ENCODE measurements around the gene KIF18A. TPM values are rescaled to one million over a fixed set of nuclear protein-coding genes. Genes with fewer than 3 reads are reported as not detected.
A peak's percentile ranks its signal among the peaks of the same experiment; 100 is the strongest.

KIF18A gene
- total and polyA plus RNA-seq, 9 of the 15 experiments (the other 6 are each of a cell fraction or from before 2014, with no cell fraction given), result 15.1 to 36.1 (median 24.3) TPM

DNA sequence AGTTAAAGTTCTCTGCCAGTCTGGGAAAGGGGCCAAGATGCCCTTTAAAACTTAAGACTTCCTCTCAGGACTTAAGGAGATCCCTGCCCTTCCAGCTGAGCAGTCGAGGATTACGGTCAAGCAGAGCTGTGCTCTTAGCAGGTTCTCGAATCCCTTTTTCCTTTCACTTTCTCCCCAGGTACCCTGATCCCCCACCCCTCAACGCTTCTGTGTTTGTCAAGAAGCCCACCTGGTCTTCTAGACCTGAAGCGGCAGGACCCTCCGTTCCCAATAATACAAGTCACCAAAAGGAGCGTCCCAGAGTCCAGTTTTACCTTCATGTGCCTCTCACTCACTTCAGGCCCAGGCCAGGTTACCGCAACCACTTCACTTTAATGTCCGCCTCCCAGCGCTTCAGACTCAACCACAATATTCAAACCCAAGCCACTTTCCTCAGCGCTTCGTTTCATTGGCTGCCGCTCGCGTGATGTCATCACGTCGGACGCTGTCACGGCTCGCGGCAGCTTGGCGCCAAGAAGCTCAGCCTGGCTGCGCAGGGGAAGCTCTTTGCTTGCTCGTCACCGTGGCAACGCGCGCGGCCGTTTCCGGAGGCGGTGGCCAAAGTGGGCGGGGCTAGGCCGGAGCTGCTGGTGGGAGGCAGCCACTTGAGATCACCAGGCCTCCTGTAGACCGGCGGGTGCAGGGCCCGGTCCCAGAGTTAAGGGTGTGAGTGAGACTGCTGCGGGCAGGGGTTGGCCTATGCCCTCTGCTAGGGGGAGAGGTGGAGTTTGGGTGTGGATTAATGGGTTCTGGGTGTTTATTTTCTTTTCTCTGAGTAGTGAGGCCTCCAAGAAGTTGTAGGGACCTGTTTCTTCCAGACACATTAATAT lies at the start of gene KIF18A, which contains the start of gene METTL15 (continued):
- TF ChIP-seq, protein P1, sequence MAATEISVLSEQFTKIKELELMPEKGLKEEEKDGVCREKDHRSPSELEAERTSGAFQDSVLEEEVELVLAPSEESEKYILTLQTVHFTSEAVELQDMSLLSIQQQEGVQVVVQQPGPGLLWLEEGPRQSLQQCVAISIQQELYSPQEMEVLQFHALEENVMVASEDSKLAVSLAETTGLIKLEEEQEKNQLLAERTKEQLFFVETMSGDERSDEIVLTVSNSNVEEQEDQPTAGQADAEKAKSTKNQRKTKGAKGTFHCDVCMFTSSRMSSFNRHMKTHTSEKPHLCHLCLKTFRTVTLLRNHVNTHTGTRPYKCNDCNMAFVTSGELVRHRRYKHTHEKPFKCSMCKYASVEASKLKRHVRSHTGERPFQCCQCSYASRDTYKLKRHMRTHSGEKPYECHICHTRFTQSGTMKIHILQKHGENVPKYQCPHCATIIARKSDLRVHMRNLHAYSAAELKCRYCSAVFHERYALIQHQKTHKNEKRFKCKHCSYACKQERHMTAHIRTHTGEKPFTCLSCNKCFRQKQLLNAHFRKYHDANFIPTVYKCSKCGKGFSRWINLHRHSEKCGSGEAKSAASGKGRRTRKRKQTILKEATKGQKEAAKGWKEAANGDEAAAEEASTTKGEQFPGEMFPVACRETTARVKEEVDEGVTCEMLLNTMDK (IDR thresholded peaks at IDR 0.05; ENCODE audit: borderline replicate concordance, insufficient read depth, low read depth, low read length, poor library complexity, severe bottlenecking), result no peak
- TF ChIP-seq, protein P2, sequence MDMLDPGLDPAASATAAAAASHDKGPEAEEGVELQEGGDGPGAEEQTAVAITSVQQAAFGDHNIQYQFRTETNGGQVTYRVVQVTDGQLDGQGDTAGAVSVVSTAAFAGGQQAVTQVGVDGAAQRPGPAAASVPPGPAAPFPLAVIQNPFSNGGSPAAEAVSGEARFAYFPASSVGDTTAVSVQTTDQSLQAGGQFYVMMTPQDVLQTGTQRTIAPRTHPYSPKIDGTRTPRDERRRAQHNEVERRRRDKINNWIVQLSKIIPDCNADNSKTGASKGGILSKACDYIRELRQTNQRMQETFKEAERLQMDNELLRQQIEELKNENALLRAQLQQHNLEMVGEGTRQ (CRISPR knock-in tag; IDR thresholded peaks at IDR 0.05), result no peak
- TF ChIP-seq ARNT (IDR thresholded peaks at IDR 0.05) (0 out of 4 replicates have a peak, but pooled peaks of 1 of the 2 experiments have one; percentile 15), RAD51 (IDR thresholded peaks at IDR 0.05; ENCODE audit: borderline replicate concordance, low read depth) (no peak), ZNF79 (CRISPR knock-in tag; IDR thresholded peaks at IDR 0.05; ENCODE audit: low read depth) (no peak), HDGF (IDR thresholded peaks at IDR 0.05) (no peak), NR4A1 (CRISPR knock-in tag; IDR thresholded peaks at IDR 0.05) (no peak), NR4A1 (tag; IDR thresholded peaks at IDR 0.05) (no peak), ZNF785 (CRISPR knock-in tag; IDR thresholded peaks at IDR 0.05) (no peak), YBX1 (IDR thresholded peaks at IDR 0.05) (no peak), TAF15 (IDR thresholded peaks at IDR 0.05; ENCODE audit: low read depth, low read length) (no peak), CBFA2T2 (conservative IDR thresholded peaks at IDR 0.05) (no peak), ZEB2 (IDR thresholded peaks at IDR 0.05) (no peak), ARHGAP35 (IDR thresholded peaks at IDR 0.05; ENCODE audit: partially characterized antibody) (no peak)
- TF ChIP-seq, protein P3, sequence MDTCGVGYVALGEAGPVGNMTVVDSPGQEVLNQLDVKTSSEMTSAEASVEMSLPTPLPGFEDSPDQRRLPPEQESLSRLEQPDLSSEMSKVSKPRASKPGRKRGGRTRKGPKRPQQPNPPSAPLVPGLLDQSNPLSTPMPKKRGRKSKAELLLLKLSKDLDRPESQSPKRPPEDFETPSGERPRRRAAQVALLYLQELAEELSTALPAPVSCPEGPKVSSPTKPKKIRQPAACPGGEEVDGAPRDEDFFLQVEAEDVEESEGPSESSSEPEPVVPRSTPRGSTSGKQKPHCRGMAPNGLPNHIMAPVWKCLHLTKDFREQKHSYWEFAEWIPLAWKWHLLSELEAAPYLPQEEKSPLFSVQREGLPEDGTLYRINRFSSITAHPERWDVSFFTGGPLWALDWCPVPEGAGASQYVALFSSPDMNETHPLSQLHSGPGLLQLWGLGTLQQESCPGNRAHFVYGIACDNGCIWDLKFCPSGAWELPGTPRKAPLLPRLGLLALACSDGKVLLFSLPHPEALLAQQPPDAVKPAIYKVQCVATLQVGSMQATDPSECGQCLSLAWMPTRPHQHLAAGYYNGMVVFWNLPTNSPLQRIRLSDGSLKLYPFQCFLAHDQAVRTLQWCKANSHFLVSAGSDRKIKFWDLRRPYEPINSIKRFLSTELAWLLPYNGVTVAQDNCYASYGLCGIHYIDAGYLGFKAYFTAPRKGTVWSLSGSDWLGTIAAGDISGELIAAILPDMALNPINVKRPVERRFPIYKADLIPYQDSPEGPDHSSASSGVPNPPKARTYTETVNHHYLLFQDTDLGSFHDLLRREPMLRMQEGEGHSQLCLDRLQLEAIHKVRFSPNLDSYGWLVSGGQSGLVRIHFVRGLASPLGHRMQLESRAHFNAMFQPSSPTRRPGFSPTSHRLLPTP (IDR thresholded peaks at IDR 0.05; ENCODE audit: borderline replicate concordance, extremely low read depth, insufficient read length), result no peak
- TF ChIP-seq, protein P4, sequence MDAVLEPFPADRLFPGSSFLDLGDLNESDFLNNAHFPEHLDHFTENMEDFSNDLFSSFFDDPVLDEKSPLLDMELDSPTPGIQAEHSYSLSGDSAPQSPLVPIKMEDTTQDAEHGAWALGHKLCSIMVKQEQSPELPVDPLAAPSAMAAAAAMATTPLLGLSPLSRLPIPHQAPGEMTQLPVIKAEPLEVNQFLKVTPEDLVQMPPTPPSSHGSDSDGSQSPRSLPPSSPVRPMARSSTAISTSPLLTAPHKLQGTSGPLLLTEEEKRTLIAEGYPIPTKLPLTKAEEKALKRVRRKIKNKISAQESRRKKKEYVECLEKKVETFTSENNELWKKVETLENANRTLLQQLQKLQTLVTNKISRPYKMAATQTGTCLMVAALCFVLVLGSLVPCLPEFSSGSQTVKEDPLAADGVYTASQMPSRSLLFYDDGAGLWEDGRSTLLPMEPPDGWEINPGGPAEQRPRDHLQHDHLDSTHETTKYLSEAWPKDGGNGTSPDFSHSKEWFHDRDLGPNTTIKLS (IDR thresholded peaks at IDR 0.05; ENCODE audit: borderline replicate concordance, low read depth), result no peak
- TF ChIP-seq, protein P5, sequence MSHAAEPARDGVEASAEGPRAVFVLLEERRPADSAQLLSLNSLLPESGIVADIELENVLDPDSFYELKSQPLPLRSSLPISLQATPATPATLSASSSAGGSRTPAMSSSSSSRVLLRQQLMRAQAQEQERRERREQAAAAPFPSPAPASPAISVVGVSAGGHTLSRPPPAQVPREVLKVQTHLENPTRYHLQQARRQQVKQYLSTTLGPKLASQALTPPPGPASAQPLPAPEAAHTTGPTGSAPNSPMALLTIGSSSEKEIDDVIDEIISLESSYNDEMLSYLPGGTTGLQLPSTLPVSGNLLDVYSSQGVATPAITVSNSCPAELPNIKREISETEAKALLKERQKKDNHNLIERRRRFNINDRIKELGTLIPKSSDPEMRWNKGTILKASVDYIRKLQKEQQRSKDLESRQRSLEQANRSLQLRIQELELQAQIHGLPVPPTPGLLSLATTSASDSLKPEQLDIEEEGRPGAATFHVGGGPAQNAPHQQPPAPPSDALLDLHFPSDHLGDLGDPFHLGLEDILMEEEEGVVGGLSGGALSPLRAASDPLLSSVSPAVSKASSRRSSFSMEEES (CRISPR knock-in tag; IDR thresholded peaks at IDR 0.05), result no peak

All from K562 (cell line).